Fibroblast of skin of right quadriceps (primary cell): Measurements from ENCODE around the gene ACP1.
"Not testable (repeated sequence)": the region's sequence is repeated elsewhere in the genome, so short reads cannot be mapped to it uniquely, and the experiment has no call there.

Experiments used
- DNase-seq: peaks from one replicate; pipeline ENCODE4 v3.0.0-alpha.2; 2013

Gene ACP1

GRCh38 chr2:314561-315336, 50.0 kb downstream of the ACP1 start:
- no peak for DNase-seq

GRCh38 chr2:315925-316324, 51.2 kb downstream of the ACP1 start:
- not testable (repeated sequence) for DNase-seq

GRCh38 chr2:316381-316780, 51.6 kb downstream of the ACP1 start:
- DNase-seq: no peak

- DNase-seq: peak; percentile 74
These were observed 53.0 kb downstream of the ACP1 start for GRCh38 chr2:317501-318424.

GRCh38 chr2:319059-319600, 54.4 kb downstream of the ACP1 start:
- DNase-seq: no peak

DNA sequence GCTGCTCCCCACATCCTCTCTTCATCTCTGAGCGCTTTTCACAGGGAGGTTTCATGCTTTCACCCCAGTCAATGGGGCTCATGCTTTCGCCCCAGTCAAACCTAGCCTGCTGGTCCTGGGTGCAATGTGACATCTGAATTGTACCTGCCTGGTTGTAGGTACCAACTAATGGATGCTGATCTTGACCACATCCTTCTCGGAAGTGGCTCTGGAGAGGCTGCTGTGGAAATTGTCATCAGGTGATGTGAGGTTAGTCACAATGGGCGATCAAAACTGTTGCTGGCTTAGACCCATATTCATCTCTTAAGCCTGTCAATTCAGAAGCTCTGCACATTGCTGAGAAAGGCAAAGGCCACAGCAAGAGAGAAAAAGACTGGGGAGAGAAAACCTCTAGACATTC, 55.8 kb downstream of the ACP1 start:
- no peak for DNase-seq

DNA sequence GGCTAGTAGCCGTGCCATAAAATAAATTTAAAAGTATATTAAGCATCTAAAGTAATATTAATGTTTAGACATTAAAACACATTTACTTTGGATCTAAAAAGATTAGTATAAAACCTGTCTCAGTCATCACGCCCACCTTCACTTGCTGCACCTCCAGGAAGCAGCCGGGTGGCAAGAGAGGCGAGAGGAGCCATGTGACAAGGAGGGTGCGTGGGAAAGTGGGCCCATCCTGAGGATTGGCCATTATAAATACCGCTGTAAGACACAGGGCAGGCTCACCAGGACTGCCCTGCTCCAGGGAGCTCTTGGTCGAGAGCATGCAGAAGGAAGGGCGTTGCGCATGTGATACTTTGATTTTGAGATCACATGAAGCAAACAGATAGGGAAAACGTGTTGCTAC, 57.6 kb downstream of the ACP1 start:
- DNase-seq: no peak

DNA sequence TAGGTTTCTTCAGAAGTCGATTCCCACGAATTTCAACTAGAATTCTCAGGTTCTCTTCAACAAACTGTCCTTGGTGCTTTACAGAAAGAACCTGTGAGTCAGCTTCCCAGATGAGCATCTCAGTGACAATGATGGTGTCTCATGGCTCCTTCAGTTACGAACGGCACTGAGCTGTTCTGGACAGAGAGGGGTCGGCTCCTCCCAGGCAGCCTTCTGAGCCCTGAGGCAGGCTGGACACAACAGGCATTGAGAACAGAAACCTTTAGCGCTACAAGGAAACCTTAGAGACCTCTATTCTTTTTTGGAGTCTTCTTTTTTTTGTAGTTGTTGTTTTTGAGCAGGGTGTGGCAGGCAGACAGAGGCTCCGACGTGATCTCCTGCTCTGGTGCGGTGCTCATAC, 58.3 kb downstream of the ACP1 start:
- DNase-seq: no peak
